Retina (tissue), 1 donor: ENCODE measurements around the gene FXYD2.
A peak's percentile ranks its signal among the peaks of the same experiment; 100 is the strongest.

Source experiments
- DNase-seq: peaks from one replicate; pipeline ENCODE4 v3.0.0-alpha.2; 2016

The FXYD2 gene

DNA sequence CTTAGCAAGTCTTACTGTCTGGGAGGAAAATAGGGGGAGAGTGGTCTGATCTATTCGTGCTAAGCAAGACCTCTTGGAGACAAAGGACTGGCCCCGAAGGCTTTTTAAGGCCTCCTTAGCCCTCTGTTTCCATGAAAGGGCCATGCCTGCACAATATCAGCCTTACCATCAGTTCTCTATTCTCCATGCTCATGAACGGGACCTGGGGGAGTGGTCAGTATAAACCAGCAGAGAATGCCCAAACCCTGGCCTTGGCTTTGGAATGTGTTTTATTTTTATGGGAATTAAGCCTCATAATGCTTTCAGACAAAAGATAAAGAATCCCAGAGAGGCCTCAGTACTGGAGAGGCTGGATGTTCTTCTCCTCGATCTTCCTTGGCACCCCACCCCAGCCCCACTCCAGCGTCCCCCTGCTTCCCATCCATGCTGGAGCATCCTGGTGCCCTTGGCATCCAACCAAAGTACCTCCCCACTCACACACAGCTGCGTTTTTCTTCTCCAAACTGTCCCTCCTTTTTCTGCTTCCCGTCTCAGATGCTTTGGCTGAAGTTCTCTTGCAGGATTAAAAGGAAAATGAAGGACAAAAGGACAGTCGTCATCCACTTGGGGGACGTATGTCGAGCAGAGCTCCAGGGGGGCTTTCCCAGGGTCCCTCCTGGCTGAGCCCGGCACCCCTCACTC is 33.3 kb upstream of the FXYD2 start:
- DNase-seq: no peak

DNA sequence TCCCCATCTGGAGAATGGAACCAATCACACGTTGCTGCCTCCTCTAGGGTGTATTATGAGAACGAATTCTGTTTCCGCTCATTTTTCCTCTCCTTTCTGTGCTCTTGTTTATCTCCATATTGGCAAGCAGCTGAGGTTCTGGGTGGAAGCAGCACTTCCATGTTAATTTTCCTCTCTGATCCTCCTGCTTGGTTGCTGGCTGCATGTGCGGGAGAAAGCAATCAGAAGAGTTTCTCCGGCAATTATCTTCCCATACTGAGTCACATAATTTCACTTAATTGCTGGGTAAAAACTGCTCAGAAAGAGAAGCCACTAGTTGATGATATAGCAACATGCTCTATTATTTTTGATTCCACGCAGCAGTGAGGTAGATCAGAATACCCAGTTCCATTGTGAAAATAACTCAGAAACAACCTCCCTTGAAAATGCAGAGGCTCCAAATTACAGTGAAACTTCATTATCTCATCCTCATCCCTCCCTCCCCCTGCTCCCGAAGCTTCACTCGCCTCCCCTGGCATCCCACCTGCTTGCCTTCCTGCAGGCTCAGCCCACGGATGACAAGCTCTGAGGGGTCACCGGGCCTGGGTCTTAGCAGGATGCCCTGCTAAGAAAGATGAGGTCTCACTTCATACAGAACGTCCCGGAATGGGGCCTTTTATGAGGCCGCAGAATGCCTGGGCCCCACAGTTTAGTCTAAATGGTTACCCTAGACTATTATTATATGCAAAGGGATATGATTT is 31.5 kb upstream of the FXYD2 start:
- no peak for DNase-seq

GRCh38 chr11:117855186-117855845 is 30.8 kb upstream of the FXYD2 start:
- DNase-seq: no peak

DNA sequence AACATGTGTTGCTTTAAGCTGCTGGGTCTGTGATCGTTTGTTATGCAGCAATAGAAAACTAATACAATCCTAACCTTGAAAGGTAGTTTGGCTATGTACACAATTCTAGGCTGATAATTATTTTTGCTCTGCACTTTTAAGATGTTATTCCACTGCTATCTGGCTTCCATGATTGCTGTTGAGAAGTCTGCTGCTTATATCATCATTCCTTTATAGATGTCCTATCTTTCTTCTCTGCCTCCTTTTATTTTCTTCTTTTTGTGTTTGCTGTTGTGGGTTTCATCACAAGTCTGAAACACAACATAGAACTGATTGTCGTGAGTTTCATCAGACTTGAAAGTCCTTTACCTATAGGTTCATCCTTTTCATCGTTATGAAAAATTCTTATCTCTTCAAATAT is 27.8 kb upstream of the FXYD2 start:
- DNase-seq: no peak

- DNase-seq: no peak
Measured at GRCh38 chr11:117851852-117852251, 27.3 kb upstream of the FXYD2 start.

- no peak for DNase-seq
Measured at GRCh38 chr11:117851106-117851505, 26.6 kb upstream of the FXYD2 start.

DNA sequence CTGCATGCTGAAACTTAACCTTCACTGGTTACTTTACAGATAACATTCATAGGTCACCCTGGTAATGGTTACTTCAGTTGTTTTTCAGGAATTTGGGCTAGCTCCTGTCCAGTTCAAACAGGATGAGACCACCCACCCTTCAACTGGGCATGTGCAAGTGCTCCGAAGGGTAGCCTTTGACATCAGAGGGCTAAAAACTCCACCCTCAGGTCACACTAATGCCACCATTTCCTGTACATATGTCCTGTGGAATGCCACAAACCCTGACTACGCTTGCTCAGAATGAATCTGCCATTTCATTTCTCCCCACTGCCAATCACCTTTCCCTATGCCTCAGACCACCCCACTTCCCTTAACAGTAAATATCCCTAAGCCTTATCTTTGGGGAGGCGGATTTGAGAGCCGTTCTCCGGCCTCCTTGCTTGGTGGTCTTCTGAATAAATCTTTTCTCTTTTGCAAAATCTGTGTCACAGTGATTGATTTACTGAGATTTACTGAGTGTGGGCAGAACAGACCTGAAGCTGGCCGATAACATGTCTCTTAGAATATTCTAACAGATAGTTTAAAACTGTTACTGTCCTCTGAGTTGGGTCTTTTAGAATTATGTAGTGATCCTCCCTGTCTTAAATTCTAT is 25.4 kb upstream of the FXYD2 start:
- DNase-seq: no peak

DNA sequence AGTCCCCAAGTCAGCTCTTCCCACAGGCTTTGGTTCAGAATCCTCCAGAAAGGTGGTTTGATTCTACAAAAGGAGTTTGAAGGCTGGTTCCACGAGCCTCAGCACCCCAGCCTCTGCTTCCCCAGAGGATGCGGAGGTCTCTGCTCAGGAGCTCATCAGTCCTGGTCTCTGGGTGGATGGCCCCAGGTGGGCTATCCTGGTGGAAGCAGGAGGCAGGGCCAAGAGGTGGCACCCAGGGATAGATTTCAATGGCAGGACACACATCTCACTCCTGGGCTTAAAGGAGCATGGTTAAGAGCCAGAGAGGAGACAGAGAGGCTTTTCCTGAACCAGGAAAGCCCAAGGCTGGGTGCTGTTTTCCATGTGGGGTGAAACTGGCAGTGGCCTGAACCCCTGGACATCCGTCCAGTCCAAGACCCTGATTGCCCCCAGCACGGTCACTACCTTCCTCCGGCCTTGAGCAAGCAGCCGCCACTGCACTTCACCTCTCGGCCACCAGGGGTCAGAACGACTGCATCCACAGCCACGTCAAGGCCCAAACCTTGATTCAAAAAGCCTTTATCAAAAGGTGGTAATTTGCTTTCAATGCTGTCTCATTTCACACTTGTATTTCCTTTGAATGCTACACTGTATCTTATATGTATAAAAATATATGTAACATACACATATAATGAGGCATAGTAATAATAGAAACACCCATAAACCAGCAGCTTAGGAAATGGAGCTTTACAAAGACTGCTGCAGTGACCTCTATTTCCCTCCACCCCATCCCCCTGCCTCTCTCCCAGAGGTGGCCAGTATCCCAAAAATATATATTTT is 19.3 kb upstream of the FXYD2 start:
- peak; percentile 87 for DNase-seq

- no peak for DNase-seq
Measured at GRCh38 chr11:117842131-117842941, 17.8 kb upstream of the FXYD2 start.

- DNase-seq: no peak
Measured at GRCh38 chr11:117841551-117842031, 17.0 kb upstream of the FXYD2 start.

DNA sequence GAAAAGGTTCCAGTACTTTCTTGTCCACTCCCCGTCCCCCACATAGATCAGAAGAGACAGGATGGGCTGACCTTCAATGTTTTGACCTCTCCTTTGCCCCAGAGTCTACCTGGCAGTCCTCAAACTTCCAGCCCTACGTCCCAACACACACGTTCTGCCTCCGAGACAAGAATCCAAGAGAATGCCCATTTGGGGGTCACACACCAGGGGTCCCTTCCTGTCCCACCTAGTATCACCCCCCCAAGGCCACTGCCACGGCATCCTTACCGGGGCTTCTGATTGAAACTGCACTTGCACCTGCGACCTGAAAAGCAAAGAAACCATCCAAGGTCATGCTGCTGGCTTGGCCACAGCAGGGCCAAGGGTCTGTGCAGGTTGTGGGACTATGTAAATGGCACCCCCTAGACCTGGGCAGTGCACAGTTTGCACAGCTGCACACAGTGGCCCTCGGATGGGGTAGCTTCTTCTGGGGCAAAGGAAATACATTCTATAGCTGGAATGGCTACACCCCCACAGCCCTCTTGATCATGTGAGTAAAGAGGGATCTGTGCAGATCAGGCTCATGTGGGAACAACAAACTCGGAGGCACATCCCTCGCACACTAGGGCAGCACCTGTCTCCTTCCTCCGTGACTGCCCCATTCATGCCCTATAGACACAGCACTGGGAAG is 16.5 kb upstream of the FXYD2 start:
- no peak for DNase-seq

DNA sequence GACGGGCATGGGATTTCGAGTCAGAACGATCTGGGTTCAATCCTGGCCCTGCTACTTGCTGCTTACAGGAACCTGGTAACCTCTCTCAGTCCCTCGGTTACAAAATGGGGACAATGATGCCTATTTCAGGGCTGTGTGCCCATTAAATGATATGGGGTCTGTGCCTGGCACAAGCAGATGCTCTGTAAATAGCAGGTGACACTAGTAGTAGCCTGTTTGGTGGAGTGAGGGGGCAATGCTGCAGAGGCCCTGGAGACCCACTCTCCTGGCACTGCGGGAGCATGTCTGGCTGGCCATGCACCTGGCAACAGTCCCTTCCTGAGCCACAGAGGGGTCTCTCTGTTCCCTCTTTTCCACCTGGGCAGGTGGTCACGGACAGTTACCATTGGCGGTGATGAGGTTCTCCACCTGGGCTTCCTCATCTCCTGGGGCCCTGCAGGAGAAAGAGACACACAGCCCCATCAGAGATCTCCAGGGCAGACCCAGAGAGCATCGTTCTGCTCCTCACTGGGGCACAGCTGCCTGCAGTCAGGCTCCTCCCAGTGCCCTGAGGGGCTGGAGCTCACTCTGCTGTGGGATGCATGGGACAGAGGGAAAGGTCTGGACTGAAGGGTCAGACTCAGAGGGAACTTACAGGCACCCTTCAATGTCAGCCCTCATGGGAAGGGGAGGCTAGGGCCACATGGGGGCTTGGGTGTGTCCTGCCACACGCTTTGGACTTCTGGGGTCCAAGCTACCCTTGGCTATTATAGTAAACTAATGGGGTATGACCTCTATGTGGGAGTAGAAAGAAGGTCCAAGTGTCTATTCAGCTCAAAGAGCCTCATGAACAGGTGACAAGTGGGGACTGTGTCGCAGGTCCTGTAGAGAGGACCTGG is 15.6 kb upstream of the FXYD2 start:
- no peak for DNase-seq

DNA sequence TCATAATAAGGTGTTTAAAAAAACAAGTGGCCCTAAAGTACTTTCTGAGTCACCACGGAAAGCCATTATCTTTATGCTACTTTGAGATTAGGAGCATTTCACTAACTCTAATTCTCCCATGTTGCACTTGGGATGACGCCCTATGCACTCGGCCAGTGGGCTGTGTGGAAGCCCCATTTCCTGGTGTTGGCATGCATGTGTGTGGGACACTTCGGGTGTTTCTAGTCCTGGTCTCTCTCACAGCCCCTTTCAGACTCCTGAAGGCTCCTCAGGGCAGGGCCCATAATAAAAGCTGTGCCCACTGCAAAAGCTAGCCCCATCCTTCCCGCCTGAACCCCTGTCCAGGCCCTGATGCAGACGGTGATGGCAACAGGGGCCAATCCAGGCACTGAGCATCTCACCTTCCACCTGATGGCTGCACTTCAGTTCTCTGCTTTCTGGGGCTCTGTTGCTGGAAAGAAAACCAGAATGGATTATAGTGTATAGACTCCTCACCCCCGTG is 14.9 kb upstream of the FXYD2 start:
- no peak for DNase-seq

DNA sequence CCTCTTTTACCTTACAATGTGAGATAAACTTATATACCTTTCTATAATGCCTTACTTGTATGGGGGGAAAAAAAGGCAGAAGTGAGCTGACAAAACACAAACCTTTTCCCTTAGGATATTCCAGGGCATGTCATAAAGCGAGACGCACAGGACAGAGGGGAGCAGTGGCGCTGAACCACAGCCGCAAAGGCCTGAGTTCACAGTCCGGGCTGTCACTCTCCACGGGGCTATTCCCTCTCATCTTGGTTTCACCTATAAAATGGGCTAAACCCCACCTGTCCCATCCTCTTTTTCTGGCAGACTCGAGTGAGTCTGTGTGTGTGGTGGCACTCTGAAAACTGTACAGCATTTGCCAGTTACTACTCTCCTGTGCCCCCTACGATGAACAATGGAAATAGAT is 14.4 kb upstream of the FXYD2 start:
- no peak for DNase-seq

DNA sequence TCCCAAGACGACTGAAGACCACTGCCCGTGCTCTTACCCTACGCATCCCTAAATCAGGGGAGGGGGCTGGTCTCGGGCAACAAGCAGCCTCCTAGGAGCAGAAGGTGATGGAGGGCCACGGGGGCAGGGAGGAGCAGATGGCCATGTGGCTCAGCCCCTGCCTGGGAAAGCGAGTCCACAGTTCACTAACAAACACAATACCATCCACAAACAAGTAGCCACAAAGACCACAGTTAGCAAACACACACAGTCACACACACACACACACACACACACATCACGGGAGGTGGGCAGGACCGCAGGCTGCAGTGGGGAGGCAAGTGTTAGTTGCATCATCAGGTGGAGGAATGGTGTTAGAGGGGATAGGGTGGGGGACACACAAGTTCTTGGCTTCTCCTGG is 13.2 kb upstream of the FXYD2 start:
- no peak for DNase-seq

GRCh38 chr11:117837070-117837776 is 12.7 kb upstream of the FXYD2 start:
- DNase-seq: no peak

GRCh38 chr11:117836077-117836960 is 11.8 kb upstream of the FXYD2 start:
- no peak for DNase-seq

DNA sequence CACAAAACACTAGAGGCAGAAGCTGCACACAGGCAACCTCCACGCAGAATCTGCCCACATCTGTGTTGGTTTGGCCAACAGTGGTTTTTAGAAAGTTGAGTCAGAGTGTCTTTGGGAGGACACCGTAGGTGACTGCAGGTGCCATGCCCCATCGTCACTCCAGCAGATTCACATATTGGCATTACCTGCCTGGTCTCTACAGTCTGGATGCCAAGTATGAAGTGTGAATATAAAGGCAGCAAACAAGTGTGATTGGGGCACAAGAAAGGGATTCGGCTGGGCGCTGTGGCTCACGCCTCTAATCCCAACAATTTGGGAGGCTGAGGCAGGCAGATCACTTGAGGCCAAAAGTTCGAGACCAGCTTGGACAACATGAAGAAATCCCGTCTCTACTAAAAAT is 11.0 kb upstream of the FXYD2 start:
- no peak for DNase-seq
